Measurements from ENCODE around the gene CACNA1F.

DNA sequence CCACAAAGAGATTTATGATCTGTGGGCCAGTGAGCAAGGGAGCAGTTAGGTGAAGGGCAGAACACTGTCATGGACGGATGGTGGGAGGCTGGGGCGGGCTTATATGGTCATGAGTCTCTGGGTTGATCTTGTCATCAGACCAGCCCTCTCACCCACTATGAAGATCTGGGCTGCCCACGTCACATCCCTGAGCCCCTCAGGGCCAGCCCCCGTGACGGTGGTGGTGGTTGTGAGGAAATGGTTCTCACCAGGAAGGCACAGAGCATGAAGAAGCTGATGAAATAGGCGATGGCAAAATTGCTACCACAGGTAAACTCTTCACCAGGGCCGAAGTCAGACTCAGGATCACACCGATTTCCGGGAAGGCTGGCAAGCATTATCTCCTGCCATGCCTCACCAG lies 22.1 kb downstream of the CACNA1F start:
- TF ChIP-seq CTCF (IDR thresholded peaks at IDR 0.05; ENCODE audit: insufficient read depth, low read length) = no peak
- TF ChIP-seq, protein P1, sequence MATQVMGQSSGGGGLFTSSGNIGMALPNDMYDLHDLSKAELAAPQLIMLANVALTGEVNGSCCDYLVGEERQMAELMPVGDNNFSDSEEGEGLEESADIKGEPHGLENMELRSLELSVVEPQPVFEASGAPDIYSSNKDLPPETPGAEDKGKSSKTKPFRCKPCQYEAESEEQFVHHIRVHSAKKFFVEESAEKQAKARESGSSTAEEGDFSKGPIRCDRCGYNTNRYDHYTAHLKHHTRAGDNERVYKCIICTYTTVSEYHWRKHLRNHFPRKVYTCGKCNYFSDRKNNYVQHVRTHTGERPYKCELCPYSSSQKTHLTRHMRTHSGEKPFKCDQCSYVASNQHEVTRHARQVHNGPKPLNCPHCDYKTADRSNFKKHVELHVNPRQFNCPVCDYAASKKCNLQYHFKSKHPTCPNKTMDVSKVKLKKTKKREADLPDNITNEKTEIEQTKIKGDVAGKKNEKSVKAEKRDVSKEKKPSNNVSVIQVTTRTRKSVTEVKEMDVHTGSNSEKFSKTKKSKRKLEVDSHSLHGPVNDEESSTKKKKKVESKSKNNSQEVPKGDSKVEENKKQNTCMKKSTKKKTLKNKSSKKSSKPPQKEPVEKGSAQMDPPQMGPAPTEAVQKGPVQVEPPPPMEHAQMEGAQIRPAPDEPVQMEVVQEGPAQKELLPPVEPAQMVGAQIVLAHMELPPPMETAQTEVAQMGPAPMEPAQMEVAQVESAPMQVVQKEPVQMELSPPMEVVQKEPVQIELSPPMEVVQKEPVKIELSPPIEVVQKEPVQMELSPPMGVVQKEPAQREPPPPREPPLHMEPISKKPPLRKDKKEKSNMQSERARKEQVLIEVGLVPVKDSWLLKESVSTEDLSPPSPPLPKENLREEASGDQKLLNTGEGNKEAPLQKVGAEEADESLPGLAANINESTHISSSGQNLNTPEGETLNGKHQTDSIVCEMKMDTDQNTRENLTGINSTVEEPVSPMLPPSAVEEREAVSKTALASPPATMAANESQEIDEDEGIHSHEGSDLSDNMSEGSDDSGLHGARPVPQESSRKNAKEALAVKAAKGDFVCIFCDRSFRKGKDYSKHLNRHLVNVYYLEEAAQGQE (IDR thresholded peaks at IDR 0.05; ENCODE audit: insufficient replicate concordance, low read depth) = no peak
- no peak for TF ChIP-seq POLR2AphosphoS5 (IDR thresholded peaks at IDR 0.05; ENCODE audit: low read depth)
- TF ChIP-seq SPI1 (IDR thresholded peaks at IDR 0.05; ENCODE audit: borderline replicate concordance, low read depth) = no peak
- no peak for TF ChIP-seq GABPA (IDR thresholded peaks at IDR 0.05; ENCODE audit: low read depth)

All from HL-60 (cell line).